WTC11 (cell line): Measurements from ENCODE around the gene CBX2. TPM values are rescaled to one million over a fixed set of nuclear protein-coding genes. Genes with fewer than 3 reads are reported as not detected.

Experiments
- ATAC-seq: fragments of 200-7000 bp; cut with Tn5 transposase; 2 replicates; pipeline ENCODE4 v1.10.0; 2021; ENCODE audit warnings: mild to moderate bottlenecking, moderate library complexity
- CTCF ChIA-PET: fragments of 300-600 bp; sonication (Branson Sonifier 250); formaldehyde crosslinking; loops from one replicate; lab custom pipeline; 2021; ENCODE audit warnings: antibody characterized with exemption; lab: Charles Lee
- POLR2A ChIA-PET: fragments of 350-600 bp; sonication (Branson Sonifier 250); formaldehyde crosslinking; loops from one replicate; lab custom pipeline; 2021; ENCODE audit warnings: antibody characterized with exemption; lab: Charles Lee
- DNase-seq: peaks from one replicate; pipeline ENCODE4 v3.0.0; 2021; ENCODE audit warnings: low spot score
- H3K27ac Mint-ChIP-seq: 2 replicates; pipeline ENCODE4 v1.8.0; 2021; ENCODE audit warnings: mixed read lengths
- H3K27me3 Mint-ChIP-seq: 2 replicates; pipeline ENCODE4 v1.8.0; 2021; ENCODE audit warnings: low read depth, mild to moderate bottlenecking, moderate library complexity, mixed read lengths
- H3K36me3 Mint-ChIP-seq: 2 replicates; pipeline ENCODE4 v1.8.0; 2021; ENCODE audit warnings: mixed read lengths
- H3K4me1 Mint-ChIP-seq: 2 replicates; pipeline ENCODE4 v1.8.0; 2022; ENCODE audit warnings: mixed read lengths
- H3K4me3 Mint-ChIP-seq: 2 replicates; pipeline ENCODE4 v1.8.0; 2021; ENCODE audit warnings: mild to moderate bottlenecking, moderate library complexity, mixed read lengths
- H3K9me3 Mint-ChIP-seq: 2 replicates; pipeline ENCODE4 v1.8.0; 2021; ENCODE audit warnings: mixed read lengths
- ETV6 ChIP-seq: sonication (generic); formaldehyde crosslinking; IDR thresholded peaks from 2 replicates; pipeline ENCODE4 v1.8.1; 2022; ENCODE audit warnings: mild to moderate bottlenecking, missing genetic modification reagents
- KAT7 ChIP-seq: sonication (generic); formaldehyde crosslinking; IDR thresholded peaks from 2 replicates; pipeline ENCODE4 v1.8.1; 2023; ENCODE audit warnings: missing genetic modification reagents, mild to moderate bottlenecking, borderline replicate concordance
- NR2C2 ChIP-seq: sonication (generic); formaldehyde crosslinking; IDR thresholded peaks from 2 replicates; pipeline ENCODE4 v1.8.0; 2022; ENCODE audit warnings: mild to moderate bottlenecking, missing genetic modification reagents
- PRRX2 ChIP-seq: fragments of 250-450 bp; sonication (Bioruptor Pico); IDR thresholded peaks from 2 replicates; pipeline ENCODE4 v1.8.0; 2021; ENCODE audit warnings: mild to moderate bottlenecking
- SP1 ChIP-seq: sonication (generic); formaldehyde crosslinking; conservative IDR thresholded peaks from 2 replicates; pipeline ENCODE4 v1.8.1; 2022; ENCODE audit warnings: missing genetic modification reagents
- STAT6 ChIP-seq: sonication (generic); formaldehyde crosslinking; conservative IDR thresholded peaks from 2 replicates; pipeline ENCODE4 v1.8.1; 2023; ENCODE audit warnings: mild to moderate bottlenecking, low read depth, missing genetic modification reagents, moderate library complexity
- TCF7 ChIP-seq: sonication (generic); formaldehyde crosslinking; IDR thresholded peaks from 2 replicates; pipeline ENCODE4 v1.8.0; 2022; ENCODE audit warnings: mild to moderate bottlenecking, low read depth, missing genetic modification reagents, moderate library complexity
- USF1 ChIP-seq: sonication (generic); formaldehyde crosslinking; IDR thresholded peaks from 2 replicates; pipeline ENCODE4 v1.8.0; 2022; ENCODE audit warnings: mild to moderate bottlenecking, missing genetic modification reagents
- ZNF263 ChIP-seq: sonication (generic); formaldehyde crosslinking; IDR thresholded peaks from 2 replicates; pipeline ENCODE4 v1.8.1; 2022; ENCODE audit warnings: low read depth, mild to moderate bottlenecking, moderate library complexity, missing genetic modification reagents
- ZNF396 ChIP-seq: fragments of 250-450 bp; sonication (Bioruptor Pico); IDR thresholded peaks from 2 replicates; pipeline ENCODE4 v1.8.0; 2021; ENCODE audit warnings: mild to moderate bottlenecking, moderate library complexity, borderline replicate concordance
- ZNF532 ChIP-seq: fragments of 250-450 bp; sonication (Bioruptor Pico); IDR thresholded peaks from 2 replicates; pipeline ENCODE4 v1.9.0; 2021; ENCODE audit warnings: mild to moderate bottlenecking, borderline replicate concordance
- total RNA-seq: library from RNA; stranded (reverse); gene quantifications from 3 replicates; pipeline ENCODE4 v1.2.3, GENCODE V29; 2021
- TF ChIP-seq, protein P1 (sequence below): sonication (generic); formaldehyde crosslinking; IDR thresholded peaks from 2 replicates; pipeline ENCODE4 v1.8.1; 2023; ENCODE audit warnings: mild to moderate bottlenecking, missing genetic modification reagents, moderate library complexity
- TF ChIP-seq, protein P2 (sequence below): sonication (generic); formaldehyde crosslinking; IDR thresholded peaks from 2 replicates; pipeline ENCODE4 v1.8.1; 2022; ENCODE audit warnings: low read depth, mild to moderate bottlenecking, moderate library complexity, missing genetic modification reagents, borderline replicate concordance

CBX2 gene
- total RNA-seq, 1 experiment from 2014 or later, result 85.5 TPM

DNA sequence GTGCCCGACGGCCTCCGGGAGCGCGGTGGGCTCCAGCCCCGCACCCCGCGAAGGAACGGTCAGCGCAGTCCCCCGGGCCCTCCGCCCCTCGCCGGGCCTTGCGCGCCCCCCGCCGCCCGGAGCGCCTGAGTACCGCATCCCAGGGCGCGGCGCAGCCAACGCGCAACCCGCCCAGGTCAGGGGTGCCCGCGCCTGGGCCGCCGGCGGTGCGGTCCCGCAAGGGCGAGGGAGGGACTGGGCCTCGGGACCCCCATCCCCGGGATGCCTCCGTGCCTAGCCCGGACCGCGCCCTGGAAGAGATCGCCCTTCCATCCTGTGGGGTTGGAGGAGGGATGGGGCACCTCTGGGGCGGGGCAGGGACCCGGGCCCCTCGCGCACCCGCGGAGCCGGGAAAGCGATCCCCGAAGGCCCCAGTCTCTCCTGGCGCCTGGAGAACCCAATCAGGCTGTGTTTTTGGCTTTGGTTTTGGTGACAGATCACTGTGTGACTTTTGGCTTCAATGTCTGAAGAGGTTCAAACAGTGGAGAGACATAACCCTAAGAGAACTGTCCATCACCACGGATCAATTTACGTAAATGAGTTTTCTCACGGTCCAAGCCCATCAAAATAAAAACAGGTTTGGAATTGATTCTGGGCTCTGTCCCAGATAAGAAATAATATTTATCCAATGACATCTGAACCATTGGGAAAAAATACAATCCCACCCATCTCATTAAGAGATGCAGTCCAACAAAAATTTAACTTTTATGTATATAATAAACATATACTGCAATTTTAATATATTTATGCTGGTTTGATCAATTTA, 29.5 kb upstream of the CBX2 start (continued):
- no peak for TF ChIP-seq STAT6

DNA sequence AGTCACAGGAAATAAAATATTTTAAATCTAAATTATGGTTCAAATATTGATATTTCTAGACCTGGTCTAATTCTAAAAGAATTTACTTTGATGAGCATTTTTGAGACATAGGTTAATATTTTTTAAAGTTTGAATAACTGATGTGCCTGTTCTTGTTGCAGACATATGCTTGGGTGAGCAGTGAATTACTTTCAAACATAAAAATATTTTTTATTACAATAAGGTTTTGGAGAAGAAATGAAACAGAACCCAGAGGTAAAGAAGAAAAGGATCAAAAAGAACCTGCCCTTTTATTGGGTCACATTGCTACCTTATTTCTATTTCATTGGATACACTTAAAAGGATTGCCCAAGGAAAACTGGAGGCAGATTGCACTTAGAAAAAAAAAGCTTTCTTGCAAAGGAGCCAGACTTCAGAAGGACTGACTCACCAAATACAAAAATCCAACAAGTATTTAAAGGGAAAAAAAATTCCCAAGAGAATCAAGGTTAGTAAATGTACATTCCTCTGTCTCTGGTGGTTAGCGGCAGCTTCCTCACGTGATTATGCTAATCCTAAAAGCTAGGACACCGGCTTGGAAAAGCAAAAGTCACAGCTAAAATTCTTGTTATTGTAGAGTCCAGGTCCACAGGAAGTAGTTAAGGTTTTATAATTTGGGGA, 28.7 kb upstream of the CBX2 start:
- ATAC-seq, result no peak
- H3K27me3 Mint-ChIP-seq, result peaks cover 73% of the 10 kb centered on the region

GRCh38 chr17:79749958-79750357, 28.0 kb upstream of the CBX2 start:
- POLR2A ChIA-PET, result no interaction called here
- H3K4me3 Mint-ChIP-seq, result no peak overlapping the region
- no peaks in the 10 kb centered on the region for H3K36me3 Mint-ChIP-seq
- peaks cover 15% of the 10 kb centered on the region for H3K4me1 Mint-ChIP-seq
- no peak for DNase-seq
- no peak overlapping the region for H3K27ac Mint-ChIP-seq
- CTCF ChIA-PET, result interaction anchor here (1.0 to 1.1 kb wide), 4 partner anchors 8 to 95 kb away, joined by 3 to 4 read pairs (median 3); partner anchors contain the start of gene CBX8
- TF ChIP-seq SP1 (CRISPR knock-in tag), result no peak
- TF ChIP-seq, protein P1, sequence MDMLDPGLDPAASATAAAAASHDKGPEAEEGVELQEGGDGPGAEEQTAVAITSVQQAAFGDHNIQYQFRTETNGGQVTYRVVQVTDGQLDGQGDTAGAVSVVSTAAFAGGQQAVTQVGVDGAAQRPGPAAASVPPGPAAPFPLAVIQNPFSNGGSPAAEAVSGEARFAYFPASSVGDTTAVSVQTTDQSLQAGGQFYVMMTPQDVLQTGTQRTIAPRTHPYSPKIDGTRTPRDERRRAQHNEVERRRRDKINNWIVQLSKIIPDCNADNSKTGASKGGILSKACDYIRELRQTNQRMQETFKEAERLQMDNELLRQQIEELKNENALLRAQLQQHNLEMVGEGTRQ (CRISPR knock-in tag), result no peak
- H3K9me3 Mint-ChIP-seq, result no peaks in the 10 kb centered on the region
- no peak for ATAC-seq
- H3K27me3 Mint-ChIP-seq, result peaks cover 66% of the 10 kb centered on the region

More for the DNA sequence above, 28.7 kb upstream of the CBX2 start:
- Mint-ChIP-seq H3K4me1 (peaks cover 15% of the 10 kb centered on the region), H3K4me3 (no peak overlapping the region), H3K27ac (no peak overlapping the region), H3K9me3 (no peaks in the 10 kb centered on the region), H3K36me3 (no peaks in the 10 kb centered on the region)
- CTCF ChIA-PET, result interaction anchor here (1.0 to 1.1 kb wide), 3 partner anchors 8 to 48 kb away, joined by 3 to 4 read pairs (median 3); partner anchors contain the start of gene CBX8
- TF ChIP-seq PRRX2 (CRISPR knock-in tag), result no peak
- TF ChIP-seq ZNF263 (CRISPR knock-in tag), result no peak
- no peak for TF ChIP-seq TCF7 (CRISPR knock-in tag)
- POLR2A ChIA-PET, result no interaction called here
- DNase-seq, result no peak

GRCh38 chr17:79750650-79751545, 27.1 kb upstream of the CBX2 start:
- POLR2A ChIA-PET, result no interaction called here
- H3K9me3 Mint-ChIP-seq, result no peaks in the 10 kb centered on the region

GRCh38 chr17:79752175-79752574, 25.8 kb upstream of the CBX2 start:
- no peaks in the 10 kb centered on the region for H3K36me3 Mint-ChIP-seq
- no peak for TF ChIP-seq KAT7
- no peak for TF ChIP-seq ETV6 (CRISPR knock-in tag)
- no peak for TF ChIP-seq USF1 (CRISPR knock-in tag)
- TF ChIP-seq, protein P2, sequence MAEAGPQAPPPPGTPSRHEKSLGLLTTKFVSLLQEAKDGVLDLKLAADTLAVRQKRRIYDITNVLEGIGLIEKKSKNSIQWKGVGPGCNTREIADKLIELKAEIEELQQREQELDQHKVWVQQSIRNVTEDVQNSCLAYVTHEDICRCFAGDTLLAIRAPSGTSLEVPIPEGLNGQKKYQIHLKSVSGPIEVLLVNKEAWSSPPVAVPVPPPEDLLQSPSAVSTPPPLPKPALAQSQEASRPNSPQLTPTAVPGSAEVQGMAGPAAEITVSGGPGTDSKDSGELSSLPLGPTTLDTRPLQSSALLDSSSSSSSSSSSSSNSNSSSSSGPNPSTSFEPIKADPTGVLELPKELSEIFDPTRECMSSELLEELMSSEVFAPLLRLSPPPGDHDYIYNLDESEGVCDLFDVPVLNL, result no peak
- TF ChIP-seq ZNF532 (CRISPR knock-in tag), result no peak

More at GRCh38 chr17:79750650-79751545, 27.1 kb upstream of the CBX2 start:
- no peak for TF ChIP-seq ZNF396
- TF ChIP-seq NR2C2 (CRISPR knock-in tag), result no peak
- no peak for ATAC-seq
- no peaks in the 10 kb centered on the region for H3K36me3 Mint-ChIP-seq
- CTCF ChIA-PET, result interaction anchor here (1.0 to 2.8 kb wide), 2 partner anchors 9 to 94 kb away, joined by 3 to 16 read pairs; no protein-coding TSS in a partner anchor
- H3K4me1 Mint-ChIP-seq, result peaks cover 15% of the 10 kb centered on the region
- no peak for DNase-seq
- no peak overlapping the region for H3K27ac Mint-ChIP-seq
- H3K27me3 Mint-ChIP-seq, result peaks cover 60% of the 10 kb centered on the region
- H3K4me3 Mint-ChIP-seq, result no peak overlapping the region

More at GRCh38 chr17:79752175-79752574, 25.8 kb upstream of the CBX2 start:
- no peak overlapping the region for H3K4me3 Mint-ChIP-seq
- H3K27me3 Mint-ChIP-seq, result peaks cover 52% of the 10 kb centered on the region
- ATAC-seq (no peak), DNase-seq (no peak)
- no peaks in the 10 kb centered on the region for H3K9me3 Mint-ChIP-seq
- peaks cover 5% of the 10 kb centered on the region for H3K4me1 Mint-ChIP-seq
- H3K27ac Mint-ChIP-seq, result no peak overlapping the region
- ChIA-PET POLR2A (no interaction called here), CTCF (interaction anchor here (0.9 to 2.8 kb wide), 4 partner anchors 11 to 35 kb away, joined by 3 to 16 read pairs (median 4); no protein-coding TSS in a partner anchor)
